Neural crest cell (in vitro differentiated cells): ENCODE results near the gene ADCY9. TPM values are rescaled to one million over a fixed set of nuclear protein-coding genes. Genes with fewer than 3 reads are reported as not detected.

ENCODE experiments used
- DNase-seq: peaks from one replicate; pipeline ENCODE4 v3.0.0; 2021; ENCODE audit warnings: low read depth, mixed read lengths, low spot score
- H3K27ac Mint-ChIP-seq: one replicate; pipeline ENCODE4 v1.8.0; 2021; ENCODE audit warnings: mild to moderate bottlenecking, mixed read lengths; ENCODE audit not compliant: unreplicated experiment
- H3K27me3 Mint-ChIP-seq: 2 replicates; pipeline ENCODE4 v1.8.0; 2021; ENCODE audit warnings: low read depth, mild to moderate bottlenecking, mixed read lengths
- H3K36me3 Mint-ChIP-seq: 2 replicates; pipeline ENCODE4 v1.8.0; 2021; ENCODE audit warnings: low read depth, mild to moderate bottlenecking, mixed read lengths
- H3K4me1 Mint-ChIP-seq: 2 replicates; pipeline ENCODE4 v1.8.0; 2021; ENCODE audit warnings: mixed read lengths
- H3K4me3 Mint-ChIP-seq: one replicate; pipeline ENCODE4 v1.8.0; 2021; ENCODE audit warnings: mild to moderate bottlenecking, mixed read lengths
- H3K9me3 Mint-ChIP-seq: 2 replicates; pipeline ENCODE4 v1.8.0; 2021; ENCODE audit warnings: mixed read lengths
- CTCF ChIP-seq: fragments of 200-600 bp; sonication (generic); conservative IDR thresholded peaks from 2 replicates; pipeline ENCODE4 v1.5.0; 2021; ENCODE audit warnings: antibody characterized with exemption, mild to moderate bottlenecking
- total RNA-seq: library from RNA; stranded (reverse); gene quantifications from 2 replicates; pipeline ENCODE4 v1.2.1, GENCODE V29; 2021

The ADCY9 gene
- total RNA-seq, 1 donor from 2014 or later: 11.6 TPM

- no peak overlapping the region for H3K27ac Mint-ChIP-seq
- DNase-seq: no peak
- H3K9me3 Mint-ChIP-seq: no peaks in the 10 kb centered on the region
- no peaks in the 10 kb centered on the region for H3K4me1 Mint-ChIP-seq
- no peak for TF ChIP-seq CTCF
- H3K27me3 Mint-ChIP-seq: no peaks in the 10 kb centered on the region
- H3K4me3 Mint-ChIP-seq: no peak overlapping the region
- H3K36me3 Mint-ChIP-seq: no peaks in the 10 kb centered on the region
Measured at GRCh38 chr16:3988824-3989223, 127.4 kb downstream of the ADCY9 start.

- peaks cover under 1% of the 10 kb centered on the region for H3K4me1 Mint-ChIP-seq
Measured at GRCh38 chr16:3988011-3988410, 128.2 kb downstream of the ADCY9 start.

GRCh38 chr16:3987231-3987630 lies 129.0 kb downstream of the ADCY9 start:
- Mint-ChIP-seq H3K4me3 (no peak overlapping the region), H3K27ac (peak overlapping the region; percentile 35), H3K27me3 (no peaks in the 10 kb centered on the region), H3K36me3 (no peaks in the 10 kb centered on the region), H3K4me1 (peaks cover 3% of the 10 kb centered on the region), H3K9me3 (no peaks in the 10 kb centered on the region)
- no peak for TF ChIP-seq CTCF
- no peak for DNase-seq

More at GRCh38 chr16:3988011-3988410, 128.2 kb downstream of the ADCY9 start:
- Mint-ChIP-seq H3K9me3 (no peaks in the 10 kb centered on the region), H3K27ac (no peak overlapping the region), H3K27me3 (no peaks in the 10 kb centered on the region), H3K36me3 (no peaks in the 10 kb centered on the region), H3K4me3 (no peak overlapping the region)
- TF ChIP-seq CTCF: no peak
- no peak for DNase-seq

GRCh38 chr16:3986235-3986544 lies 130.1 kb downstream of the ADCY9 start:
- Mint-ChIP-seq H3K4me3 (no peak overlapping the region), H3K36me3 (no peaks in the 10 kb centered on the region), H3K4me1 (peaks cover 3% of the 10 kb centered on the region), H3K27ac (no peak overlapping the region), H3K27me3 (no peaks in the 10 kb centered on the region), H3K9me3 (no peaks in the 10 kb centered on the region)
- TF ChIP-seq CTCF: no peak
- no peak for DNase-seq

- no peak for DNase-seq
- no peak overlapping the region for H3K27ac Mint-ChIP-seq
- no peak for TF ChIP-seq CTCF
- peaks cover 3% of the 10 kb centered on the region for H3K4me1 Mint-ChIP-seq
- no peaks in the 10 kb centered on the region for H3K9me3 Mint-ChIP-seq
- H3K4me3 Mint-ChIP-seq: no peak overlapping the region
- no peaks in the 10 kb centered on the region for H3K36me3 Mint-ChIP-seq
- no peaks in the 10 kb centered on the region for H3K27me3 Mint-ChIP-seq
Measured at GRCh38 chr16:3984111-3985060, 131.9 kb downstream of the ADCY9 start.
